ENCODE results near the gene PIP4K2C.

DNA sequence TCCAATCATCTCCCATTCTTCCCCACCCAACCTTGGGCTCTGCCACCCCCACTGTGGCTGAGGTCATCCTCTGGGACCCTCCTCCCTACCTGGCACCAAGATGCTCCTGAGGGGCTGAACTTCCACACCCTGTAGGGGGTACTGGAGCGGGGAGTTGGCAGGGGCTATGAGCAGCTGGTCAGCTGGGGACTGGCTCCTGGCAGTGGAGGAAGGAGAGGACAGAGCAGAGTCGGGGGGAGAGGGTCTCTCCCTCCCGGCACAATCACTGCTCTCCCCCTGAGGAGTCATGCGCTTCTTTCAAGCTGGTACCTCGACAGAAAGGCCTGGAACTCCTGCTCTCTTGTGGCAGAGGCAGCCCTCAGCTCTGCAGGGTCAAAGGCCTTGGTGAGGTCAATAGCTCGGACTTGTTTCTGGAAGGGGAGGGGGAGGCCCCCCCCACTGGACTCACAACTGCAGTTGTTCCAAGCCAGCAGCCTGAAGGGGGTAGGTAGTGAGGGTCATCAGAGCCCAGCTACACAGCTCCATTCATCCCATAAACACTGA is 40.0 kb downstream of the PIP4K2C start:
- TF ChIP-seq POLR2AphosphoS5 (IDR thresholded peaks at IDR 0.05) (no peak), EP300 (IDR thresholded peaks at IDR 0.05) (no peak), POLR2A (IDR thresholded peaks at IDR 0.05) (no peak)
- TF ChIP-seq, protein P1, sequence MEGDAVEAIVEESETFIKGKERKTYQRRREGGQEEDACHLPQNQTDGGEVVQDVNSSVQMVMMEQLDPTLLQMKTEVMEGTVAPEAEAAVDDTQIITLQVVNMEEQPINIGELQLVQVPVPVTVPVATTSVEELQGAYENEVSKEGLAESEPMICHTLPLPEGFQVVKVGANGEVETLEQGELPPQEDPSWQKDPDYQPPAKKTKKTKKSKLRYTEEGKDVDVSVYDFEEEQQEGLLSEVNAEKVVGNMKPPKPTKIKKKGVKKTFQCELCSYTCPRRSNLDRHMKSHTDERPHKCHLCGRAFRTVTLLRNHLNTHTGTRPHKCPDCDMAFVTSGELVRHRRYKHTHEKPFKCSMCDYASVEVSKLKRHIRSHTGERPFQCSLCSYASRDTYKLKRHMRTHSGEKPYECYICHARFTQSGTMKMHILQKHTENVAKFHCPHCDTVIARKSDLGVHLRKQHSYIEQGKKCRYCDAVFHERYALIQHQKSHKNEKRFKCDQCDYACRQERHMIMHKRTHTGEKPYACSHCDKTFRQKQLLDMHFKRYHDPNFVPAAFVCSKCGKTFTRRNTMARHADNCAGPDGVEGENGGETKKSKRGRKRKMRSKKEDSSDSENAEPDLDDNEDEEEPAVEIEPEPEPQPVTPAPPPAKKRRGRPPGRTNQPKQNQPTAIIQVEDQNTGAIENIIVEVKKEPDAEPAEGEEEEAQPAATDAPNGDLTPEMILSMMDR (IDR thresholded peaks at IDR 0.05), result no peak
